Measurements from ENCODE around the gene CHTF8.

CHTF8 gene

DNA sequence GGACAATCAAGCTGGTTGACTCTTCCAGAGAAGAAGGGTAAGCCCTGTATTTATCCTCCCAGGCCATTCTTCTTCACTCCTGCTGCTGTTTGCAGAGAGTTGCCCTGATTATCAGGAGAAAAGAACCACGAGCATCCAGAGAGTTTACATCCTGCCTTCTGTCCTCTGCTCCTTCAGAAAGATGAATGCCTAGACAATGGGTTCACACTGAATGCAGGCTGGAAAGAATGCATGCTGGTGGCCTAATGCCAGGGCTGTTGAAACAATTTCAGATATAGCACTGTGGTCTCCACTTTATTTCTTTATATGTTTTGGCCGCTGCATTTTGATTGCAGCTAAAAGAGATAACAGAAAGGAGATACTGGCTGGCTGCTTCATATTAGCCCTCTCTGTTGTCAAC, 48.1 kb downstream of the CHTF8 start:
- DNase-seq, result no peak

DNA sequence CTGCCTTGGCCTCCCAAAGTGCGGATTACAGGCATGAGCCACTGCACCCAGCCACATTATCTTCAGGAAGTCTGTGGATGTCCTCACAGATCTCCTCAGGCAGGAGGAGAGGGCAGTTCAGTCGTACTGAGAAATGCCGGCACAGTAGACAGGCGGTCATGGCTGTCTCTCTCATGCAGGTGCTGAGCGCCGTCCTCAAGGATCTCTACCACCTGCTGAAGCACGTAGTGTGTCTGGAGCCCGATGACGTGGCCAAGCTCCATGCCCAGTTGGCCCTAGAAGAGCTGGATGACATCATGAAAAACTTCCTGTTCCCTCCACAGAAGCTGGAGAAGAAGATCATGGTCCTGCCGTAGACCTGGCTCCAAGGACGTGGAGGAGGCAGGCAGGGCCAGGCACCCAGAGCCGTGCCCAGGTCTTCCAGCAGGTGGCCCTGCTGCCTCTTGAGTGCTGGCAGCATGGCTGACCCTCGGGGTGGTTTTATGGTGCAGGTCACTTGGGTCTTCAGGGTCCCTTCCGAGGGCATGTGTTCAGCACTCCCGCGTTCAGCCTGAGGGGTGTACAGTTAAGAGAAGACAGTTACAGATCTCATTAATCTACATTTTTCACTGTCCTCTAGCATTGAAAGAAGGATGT, 49.0 kb downstream of the CHTF8 start:
- no peak for DNase-seq

DNA sequence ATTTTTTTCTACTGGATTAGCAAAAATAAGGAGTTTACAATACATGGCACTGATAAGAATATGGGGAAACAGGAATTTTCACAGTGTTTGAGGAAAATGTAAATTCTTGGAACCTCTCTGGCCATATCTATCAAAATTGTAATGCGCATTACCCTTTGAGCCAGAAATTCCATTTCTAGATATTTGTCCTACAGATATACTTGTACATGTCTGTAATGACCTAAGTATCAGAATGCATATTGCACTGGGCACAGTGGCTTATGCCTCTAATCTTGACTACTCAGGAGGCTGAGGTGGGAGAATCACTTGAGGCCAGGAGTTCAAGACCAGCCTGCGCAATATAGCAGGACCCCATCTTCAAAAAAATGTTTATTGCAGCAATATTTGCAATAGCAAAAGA, 52.7 kb downstream of the CHTF8 start:
- no peak for DNase-seq

DNA sequence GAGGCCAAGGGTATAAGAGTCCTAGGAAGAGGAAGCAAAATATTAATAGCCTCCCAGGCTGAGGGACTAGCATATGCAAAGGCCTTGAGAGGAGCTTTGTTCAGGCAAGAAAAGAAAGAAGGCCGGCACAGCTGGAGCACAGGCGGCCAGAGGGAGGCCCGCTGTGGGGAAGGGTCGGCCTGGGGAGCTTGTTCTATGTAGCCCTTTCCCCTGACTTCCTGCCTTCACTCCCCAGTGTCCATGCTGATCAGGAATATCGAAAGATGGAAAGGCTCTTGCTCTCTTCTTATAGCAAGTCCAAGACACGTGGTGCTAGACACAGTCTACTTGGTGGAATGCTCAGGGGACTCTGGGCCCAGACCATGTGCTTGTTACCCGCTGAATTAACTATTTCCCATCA, 54.3 kb downstream of the CHTF8 start:
- DNase-seq, result no peak

DNA sequence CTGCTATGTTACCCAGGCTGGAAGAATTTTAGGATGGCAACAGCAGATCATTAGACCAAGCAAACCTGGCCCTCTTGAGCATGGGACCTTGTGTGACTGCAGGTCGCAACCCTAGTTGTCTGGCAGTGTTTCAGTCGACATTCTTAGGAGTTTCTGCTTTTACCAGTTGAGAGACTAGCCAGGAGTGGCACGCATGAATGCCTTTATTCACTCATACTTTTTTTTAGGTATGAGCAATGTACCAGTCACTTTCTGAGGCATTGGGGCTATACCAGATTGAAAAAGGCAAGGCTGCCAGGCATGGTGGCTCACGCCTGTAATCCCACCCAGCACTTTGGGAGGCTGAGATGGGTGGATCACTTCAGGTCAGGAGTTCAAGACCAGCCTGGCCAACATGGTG, 55.1 kb downstream of the CHTF8 start:
- no peak for DNase-seq

DNA sequence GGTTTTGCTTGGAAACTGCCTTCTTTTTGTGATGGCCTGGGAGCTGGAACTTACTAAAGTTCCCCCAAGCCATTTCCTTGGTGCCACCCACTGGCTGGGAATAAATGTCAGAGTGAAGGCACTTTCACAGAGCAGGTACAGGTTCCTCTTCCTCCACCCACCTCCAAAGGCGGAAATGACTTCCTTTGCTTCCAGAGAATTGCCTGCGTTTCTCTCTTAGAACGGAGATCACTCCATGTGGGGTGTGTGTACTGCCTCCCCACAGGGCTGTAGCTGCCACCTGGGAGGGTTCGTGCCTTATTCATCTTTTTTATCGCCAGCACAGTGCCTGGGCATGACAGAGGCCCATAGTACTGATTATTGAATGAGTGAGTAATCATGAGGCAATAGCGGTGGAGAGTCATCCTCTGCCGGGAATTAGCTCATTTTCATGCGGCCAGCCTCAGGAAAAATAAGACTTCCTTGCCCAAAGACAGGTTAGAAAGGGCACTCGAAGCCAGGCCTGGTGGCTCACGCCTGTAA, 59.1 kb downstream of the CHTF8 start:
- no peak for DNase-seq

DNA sequence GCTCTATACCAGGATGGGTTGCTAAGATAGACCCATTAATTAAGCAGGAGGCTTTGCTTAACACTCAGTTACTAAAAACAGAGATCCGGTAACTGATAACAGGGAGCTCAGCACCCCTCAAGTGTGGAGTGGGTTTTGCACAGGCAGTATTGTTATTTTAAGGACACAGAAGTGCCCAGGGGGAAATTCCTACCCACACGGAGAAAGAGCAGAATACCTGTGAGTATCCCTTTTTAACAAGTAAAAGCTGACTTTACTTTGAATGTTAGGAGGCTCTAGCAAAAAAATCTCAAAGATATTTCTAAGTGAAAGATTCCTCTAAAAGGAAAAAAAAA, 59.8 kb downstream of the CHTF8 start:
- DNase-seq, result no peak

DNA sequence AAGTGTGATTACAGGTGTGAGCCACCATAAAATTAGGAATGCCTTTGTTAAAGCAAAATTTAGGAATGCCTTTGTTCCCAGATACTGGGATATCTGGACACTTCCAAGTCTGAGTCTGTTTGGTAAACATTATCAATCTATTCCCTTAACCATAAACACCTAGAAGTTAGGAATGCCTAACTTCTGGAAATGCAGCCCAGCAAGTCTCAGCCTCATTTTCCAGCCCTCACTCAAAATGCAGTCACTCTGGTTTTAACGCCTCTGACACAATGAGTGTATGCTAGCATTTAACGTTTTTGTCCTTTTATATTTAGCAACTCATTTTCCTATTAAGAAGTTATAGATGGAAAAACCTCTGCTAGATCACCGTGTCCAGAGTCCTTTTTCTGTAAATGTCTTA, 61.4 kb downstream of the CHTF8 start:
- no peak for DNase-seq

DNA sequence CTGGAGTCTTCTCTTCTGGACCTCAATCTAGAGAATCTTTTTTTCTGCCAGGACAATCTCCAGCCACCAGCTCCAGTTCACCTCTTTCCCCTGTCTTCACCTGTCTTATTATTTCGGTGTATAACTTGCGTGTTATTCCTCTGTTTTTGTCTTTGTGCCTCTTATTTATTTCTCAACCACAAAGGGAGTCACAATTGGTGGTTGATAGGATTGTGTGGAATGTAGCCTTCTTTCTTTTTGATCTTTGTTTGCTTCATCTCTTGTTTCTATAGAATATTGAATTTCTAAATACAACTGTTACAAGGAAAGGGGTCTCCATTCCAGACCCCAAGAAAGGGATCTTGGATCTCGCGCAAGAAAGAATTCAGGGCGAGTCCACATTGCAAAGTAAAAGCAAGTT, 62.9 kb downstream of the CHTF8 start:
- no peak for DNase-seq
